ENCODE results near the gene ARHGAP18. TPM values are rescaled to one million over a fixed set of nuclear protein-coding genes. Genes with fewer than 3 reads are reported as not detected.

The ARHGAP18 gene
- polyA plus RNA-seq, 3 donors from 2014 or later, result 4.2 to 9.9 (median 6.7) TPM

DNA sequence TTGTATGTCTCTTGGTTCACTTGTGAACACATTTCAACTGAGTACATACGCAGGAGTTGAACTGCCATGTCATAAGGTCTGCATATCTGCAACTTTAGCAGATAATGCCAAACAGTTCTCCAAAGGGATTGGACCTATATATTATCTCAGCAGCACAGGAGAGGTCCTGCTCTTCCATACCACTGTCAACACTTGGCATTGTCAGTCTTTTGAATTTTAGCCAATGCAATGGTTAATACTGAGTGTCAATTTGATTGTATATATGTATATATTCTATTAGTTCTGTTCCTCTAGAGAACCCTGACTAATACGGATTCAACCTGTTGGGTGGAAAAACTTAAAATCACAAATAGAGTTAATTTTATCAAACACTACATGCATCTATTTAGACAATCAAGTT lies 26.1 kb upstream of the ARHGAP18 start:
- DNase-seq, result no peak
- Mint-ChIP-seq H3K27ac (no peak overlapping the region), H3K4me1 (no peaks in the 10 kb centered on the region), H3K36me3 (no peaks in the 10 kb centered on the region), H3K4me3 (no peak overlapping the region), H3K27me3 (ENCODE audit: low read depth in 3 of 3) (peaks cover 0 to 5% (median 0%) of the 10 kb centered on the region in 3 donors), H3K9me3 (no peaks in the 10 kb centered on the region)

DNA sequence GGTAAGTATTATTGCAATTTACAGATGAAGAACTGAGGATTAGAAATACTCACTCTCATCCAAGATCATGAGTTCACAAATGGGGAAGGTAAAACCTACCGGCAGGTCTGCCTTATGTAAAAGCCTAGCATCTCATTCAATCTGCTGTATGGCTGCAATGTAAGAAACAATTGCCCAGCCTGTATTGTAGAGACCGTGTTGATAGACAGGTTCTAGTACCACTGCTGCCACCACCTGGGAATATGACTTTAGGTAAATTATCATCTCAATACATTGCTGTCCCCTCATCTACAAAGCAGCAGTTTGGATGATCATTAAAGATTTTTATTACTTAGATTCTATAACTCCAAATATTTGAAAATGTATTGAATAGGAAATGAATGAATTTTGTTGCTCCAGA lies 23.3 kb upstream of the ARHGAP18 start:
- Mint-ChIP-seq H3K27me3 (ENCODE audit: low read depth in 3 of 3) (peaks cover 0 to 2% (median 0%) of the 10 kb centered on the region in 3 donors), H3K27ac (no peak overlapping the region), H3K36me3 (no peaks in the 10 kb centered on the region), H3K4me3 (no peak overlapping the region), H3K4me1 (peaks cover 0 to 6% of the 10 kb centered on the region in 2 donors), H3K9me3 (no peaks in the 10 kb centered on the region)
- DNase-seq, result no peak

DNA sequence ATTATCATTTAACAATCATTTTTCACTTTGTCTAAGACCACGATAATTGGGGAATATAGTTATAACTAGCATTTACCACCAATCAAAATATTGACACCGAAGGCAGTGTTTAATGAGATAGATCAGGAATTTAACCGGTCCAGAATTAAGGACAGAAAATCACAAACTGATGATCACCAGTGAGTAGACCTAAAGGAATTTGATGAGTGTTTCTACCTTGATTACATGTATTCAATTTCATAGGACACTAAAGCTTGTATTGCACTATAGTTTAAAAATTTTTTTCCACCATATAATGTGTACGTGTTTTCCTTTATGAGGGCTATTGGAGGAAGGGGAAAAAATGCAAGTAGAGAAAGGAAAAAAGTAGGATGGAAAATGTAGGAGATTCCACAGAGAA lies 22.6 kb upstream of the ARHGAP18 start:
- no peaks in the 10 kb centered on the region for H3K36me3 Mint-ChIP-seq
- H3K27ac Mint-ChIP-seq, result no peak overlapping the region
- no peaks in the 10 kb centered on the region for H3K27me3 Mint-ChIP-seq (ENCODE audit: low read depth in 3 of 3)
- peaks cover 0 to 6% of the 10 kb centered on the region in 2 donors for H3K4me1 Mint-ChIP-seq
- no peak overlapping the region for H3K4me3 Mint-ChIP-seq
- no peaks in the 10 kb centered on the region for H3K9me3 Mint-ChIP-seq
- no peak for DNase-seq

DNA sequence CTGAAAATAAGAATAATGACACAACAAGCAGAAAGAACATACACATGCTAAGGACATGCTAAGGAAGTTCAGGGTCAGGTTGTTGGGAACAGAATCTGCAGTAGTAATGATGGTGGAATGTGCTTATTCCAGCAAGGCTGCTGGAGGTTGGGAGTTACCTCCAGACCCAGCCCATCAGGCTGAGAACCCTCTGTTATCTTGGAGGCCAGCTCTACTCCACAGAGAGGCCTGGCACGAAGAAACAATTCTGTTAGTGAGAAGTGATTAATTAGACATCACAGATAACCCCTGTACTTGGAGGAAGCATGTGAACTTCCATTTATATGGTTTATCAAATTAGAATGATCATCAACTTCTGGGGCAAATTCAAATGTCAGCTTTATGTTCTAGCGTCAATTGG lies 22.1 kb upstream of the ARHGAP18 start:
- no peak overlapping the region for H3K4me3 Mint-ChIP-seq
- H3K9me3 Mint-ChIP-seq, result no peaks in the 10 kb centered on the region
- no peak overlapping the region for H3K27ac Mint-ChIP-seq
- H3K27me3 Mint-ChIP-seq (ENCODE audit: low read depth in 3 of 3), result no peaks in the 10 kb centered on the region
- no peak for DNase-seq
- H3K4me1 Mint-ChIP-seq, result peaks cover 0 to 6% of the 10 kb centered on the region in 2 donors
- H3K36me3 Mint-ChIP-seq, result no peaks in the 10 kb centered on the region

DNA sequence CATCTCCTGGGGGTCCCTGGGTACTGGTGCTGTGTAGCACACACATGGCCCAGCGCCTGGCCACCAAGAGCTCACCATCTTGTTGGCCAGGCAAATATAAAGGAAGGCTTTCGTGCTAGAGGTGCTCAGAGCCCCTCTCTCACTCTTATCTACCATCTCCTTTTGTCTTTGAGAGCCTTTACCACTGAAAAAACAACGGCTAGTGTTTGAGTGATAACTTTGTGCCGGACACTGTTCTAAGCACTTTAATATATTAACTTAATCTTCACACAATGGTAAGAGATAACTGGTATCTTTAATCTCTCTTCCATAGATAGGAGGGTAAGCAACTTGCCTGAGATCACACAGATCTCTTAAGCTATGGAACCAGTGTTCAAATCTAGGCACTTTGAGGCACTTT lies 21.5 kb upstream of the ARHGAP18 start:
- H3K4me1 Mint-ChIP-seq, result peaks cover 0 to 6% of the 10 kb centered on the region in 2 donors
- H3K27ac Mint-ChIP-seq, result peak overlapping the region in 1 of 6 donors; percentile 22
- DNase-seq, result no peak
- no peaks in the 10 kb centered on the region for H3K36me3 Mint-ChIP-seq
- no peaks in the 10 kb centered on the region for H3K9me3 Mint-ChIP-seq
- H3K27me3 Mint-ChIP-seq (ENCODE audit: low read depth in 3 of 3), result no peaks in the 10 kb centered on the region
- no peak overlapping the region for H3K4me3 Mint-ChIP-seq

DNA sequence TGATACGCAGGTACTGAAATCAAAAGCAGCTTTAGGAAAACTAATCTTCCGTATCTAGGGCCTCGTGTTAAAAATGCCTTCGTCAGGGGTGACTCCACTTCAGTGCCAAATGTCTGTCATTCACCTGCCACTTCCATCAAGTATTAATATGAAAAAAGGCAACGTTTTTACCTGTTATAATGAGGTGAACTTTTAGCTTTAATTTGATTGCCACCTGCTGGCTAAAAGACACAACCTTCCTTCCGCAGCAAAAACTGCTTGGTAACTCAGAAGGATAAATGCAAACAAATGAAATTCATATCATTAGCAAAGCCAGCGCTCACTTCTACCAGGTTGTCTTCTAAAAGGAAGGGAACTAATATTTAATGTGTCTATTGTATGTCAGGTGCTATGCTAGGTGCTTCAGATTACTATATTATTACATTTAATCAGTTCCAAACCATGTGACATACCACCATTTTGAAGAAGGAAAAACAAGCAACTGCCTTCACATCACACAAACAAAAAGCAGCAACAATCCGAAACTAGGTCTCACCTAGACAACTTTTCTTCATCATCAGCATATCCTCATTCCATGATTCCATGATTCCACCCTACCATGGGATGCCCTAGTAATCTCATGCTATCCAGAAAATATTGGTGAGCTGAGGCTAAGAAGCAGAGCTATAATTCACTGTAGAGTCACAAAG lies 20.6 kb upstream of the ARHGAP18 start:
- DNase-seq, result peak; percentile 26 to 51 (median 49)
- H3K9me3 Mint-ChIP-seq, result no peaks in the 10 kb centered on the region
- H3K36me3 Mint-ChIP-seq, result no peaks in the 10 kb centered on the region
- H3K27me3 Mint-ChIP-seq (ENCODE audit: low read depth in 3 of 3), result no peaks in the 10 kb centered on the region
- peaks cover 0 to 6% of the 10 kb centered on the region in 2 donors for H3K4me1 Mint-ChIP-seq
- no peak overlapping the region for H3K4me3 Mint-ChIP-seq
- no peak overlapping the region for H3K27ac Mint-ChIP-seq

DNA sequence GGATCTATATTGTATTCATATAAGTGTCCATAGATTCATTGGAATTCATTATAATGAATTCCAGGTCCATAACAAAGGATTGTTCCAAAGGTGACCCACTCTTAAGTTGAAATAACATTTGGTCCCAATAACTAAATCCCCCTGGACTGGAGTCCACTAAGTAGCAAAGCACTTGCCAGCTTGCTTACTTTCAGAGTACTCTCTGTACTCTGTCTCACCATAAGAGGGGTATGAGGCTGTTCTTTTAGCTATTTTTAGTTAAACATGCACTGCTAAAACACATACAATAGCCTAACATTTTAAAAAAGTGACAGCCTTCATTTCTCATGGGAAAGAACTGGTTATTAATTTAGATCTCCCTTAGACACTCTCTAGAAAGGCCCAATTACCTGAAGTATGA lies 16.7 kb upstream of the ARHGAP18 start:
- H3K36me3 Mint-ChIP-seq, result no peaks in the 10 kb centered on the region
- DNase-seq, result no peak
- no peaks in the 10 kb centered on the region for H3K9me3 Mint-ChIP-seq
- H3K4me3 Mint-ChIP-seq, result no peak overlapping the region
- no peak overlapping the region for H3K27ac Mint-ChIP-seq
- no peaks in the 10 kb centered on the region for H3K27me3 Mint-ChIP-seq (ENCODE audit: low read depth in 3 of 3)
- peaks cover 0 to 6% of the 10 kb centered on the region in 2 donors for H3K4me1 Mint-ChIP-seq

DNA sequence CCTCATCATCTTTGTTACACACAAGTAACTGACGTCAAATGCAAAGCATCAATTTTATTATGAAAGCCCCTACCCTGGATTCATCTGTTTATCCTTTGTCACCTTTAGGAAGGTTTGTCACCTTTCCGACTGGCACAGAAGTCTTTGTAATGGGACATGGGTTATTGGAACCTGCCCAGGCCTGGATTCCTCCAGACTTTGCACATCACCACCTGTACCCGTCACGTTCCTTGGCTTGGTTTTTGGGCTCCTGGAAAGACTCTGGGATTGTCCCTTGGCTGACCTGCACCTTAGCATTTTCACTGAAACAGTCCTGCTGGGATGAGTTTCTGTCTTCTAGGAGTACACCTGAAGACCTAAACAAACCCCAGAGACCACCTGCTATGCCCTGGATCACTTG lies 15.4 kb upstream of the ARHGAP18 start:
- no peaks in the 10 kb centered on the region for H3K36me3 Mint-ChIP-seq
- no peaks in the 10 kb centered on the region for H3K9me3 Mint-ChIP-seq
- peaks cover 0 to 1% of the 10 kb centered on the region in 2 donors for H3K4me1 Mint-ChIP-seq
- H3K4me3 Mint-ChIP-seq, result no peak overlapping the region
- peaks cover 0 to 3% (median 0%) of the 10 kb centered on the region in 3 donors for H3K27me3 Mint-ChIP-seq (ENCODE audit: low read depth in 3 of 3)
- no peak overlapping the region for H3K27ac Mint-ChIP-seq
- no peak for DNase-seq

DNA sequence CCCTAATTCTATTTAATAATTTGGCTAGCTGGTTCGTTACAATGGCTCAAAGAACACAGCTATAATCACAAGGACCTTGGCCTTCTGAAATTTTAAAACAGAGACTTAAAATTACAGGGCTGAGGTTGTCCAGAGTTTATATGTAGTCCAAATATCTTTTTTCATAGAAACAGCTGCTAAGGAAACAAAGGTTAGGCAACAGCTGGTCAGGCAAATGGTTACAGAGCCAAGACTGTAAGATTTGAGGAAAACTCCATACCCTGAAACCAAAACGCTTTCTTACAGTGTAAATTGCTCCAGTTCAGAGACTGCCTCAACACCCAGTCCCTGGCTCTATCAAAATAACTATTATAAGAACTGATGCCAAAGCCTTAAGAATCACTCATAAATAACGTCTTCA lies 9.7 kb upstream of the ARHGAP18 start:
- Mint-ChIP-seq H3K9me3 (no peaks in the 10 kb centered on the region), H3K36me3 (no peaks in the 10 kb centered on the region), H3K4me3 (no peak overlapping the region), H3K27ac (no peak overlapping the region), H3K27me3 (ENCODE audit: low read depth in 3 of 3) (peaks cover 0 to 3% (median 0%) of the 10 kb centered on the region in 3 donors), H3K4me1 (peaks cover 2 to 3% of the 10 kb centered on the region in 2 donors)
- no peak for DNase-seq

DNA sequence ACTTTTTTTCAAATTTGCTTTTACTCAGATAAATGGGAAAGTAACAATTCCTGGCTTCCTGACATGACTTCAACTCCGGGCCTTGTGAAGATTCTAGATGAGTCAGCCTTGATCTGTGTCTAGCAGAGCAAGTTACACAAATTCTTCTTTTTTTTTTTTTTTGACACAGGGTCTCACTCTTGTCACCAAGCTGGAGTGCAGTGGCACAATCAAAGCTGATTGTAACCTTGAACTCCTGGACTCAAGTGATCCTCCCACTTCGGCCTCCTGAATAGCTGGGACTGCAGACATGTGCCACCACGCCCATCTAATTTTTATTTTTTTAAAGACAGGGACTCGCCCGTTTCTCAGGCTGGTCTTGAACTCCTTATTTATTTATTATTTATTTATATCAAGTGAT lies 7.3 kb upstream of the ARHGAP18 start:
- Mint-ChIP-seq H3K36me3 (no peaks in the 10 kb centered on the region), H3K9me3 (no peaks in the 10 kb centered on the region), H3K4me1 (peaks cover 12 to 19% of the 10 kb centered on the region in 2 donors), H3K27ac (no peak overlapping the region), H3K27me3 (ENCODE audit: low read depth in 3 of 3) (peaks cover 0 to 3% (median 0%) of the 10 kb centered on the region in 3 donors), H3K4me3 (no peak overlapping the region)
- no peak for DNase-seq

DNA sequence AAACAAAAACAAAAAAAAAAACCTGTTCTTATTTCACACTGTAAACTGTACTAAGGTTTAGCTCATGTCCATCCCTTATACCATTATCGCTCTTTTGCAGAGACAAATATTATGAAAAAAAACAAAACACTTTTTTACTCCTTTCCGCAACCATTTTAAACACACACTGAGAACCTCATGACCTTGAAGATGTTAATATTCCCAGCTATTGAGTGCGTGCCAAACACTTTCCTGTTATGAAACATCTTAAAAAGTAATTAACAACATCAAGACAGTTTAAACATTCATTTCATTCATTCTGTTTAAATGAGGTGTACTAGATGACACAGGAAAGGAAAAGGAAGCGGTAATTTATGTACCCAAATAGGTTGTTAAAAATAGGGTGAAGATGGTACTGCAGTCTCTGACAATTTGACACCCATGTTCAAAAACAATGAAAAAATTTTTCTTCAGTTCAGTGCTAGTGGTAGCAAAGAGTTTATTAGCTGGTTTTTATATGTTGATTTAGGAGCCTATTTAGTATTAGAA lies 3.9 kb upstream of the ARHGAP18 start:
- peaks cover 36 to 42% of the 10 kb centered on the region in 2 donors for H3K4me1 Mint-ChIP-seq
- DNase-seq, result peak in 1 of 3 donors; percentile 23
- H3K27me3 Mint-ChIP-seq (ENCODE audit: low read depth in 3 of 3), result no peaks in the 10 kb centered on the region

DNA sequence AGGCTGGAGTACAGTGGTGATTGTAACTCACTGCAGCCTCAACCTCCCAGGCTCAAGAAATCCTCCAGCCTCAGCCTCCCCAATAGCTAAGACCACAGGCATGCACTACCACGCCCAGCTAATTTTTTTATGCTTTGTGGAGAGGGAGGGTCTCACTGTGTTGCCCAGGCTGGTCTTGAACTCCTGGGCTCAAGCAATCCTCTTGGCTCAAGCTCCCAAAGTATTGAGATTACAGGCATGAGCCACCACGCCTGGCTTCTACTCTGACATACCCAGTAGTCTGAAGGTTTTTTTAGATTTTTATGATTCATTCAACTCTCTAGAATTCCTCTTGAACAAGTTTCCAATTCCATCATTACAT lies 1.3 kb upstream of the ARHGAP18 start:
- Mint-ChIP-seq H3K9me3 (no peaks in the 10 kb centered on the region), H3K4me3 (peak overlapping the region; percentile 94 to 100 (median 99)), H3K4me1 (peaks cover 48 to 57% of the 10 kb centered on the region in 2 donors), H3K36me3 (peaks cover 0 to 1% (median 0%) of the 10 kb centered on the region in 3 donors), H3K27ac (no peak overlapping the region), H3K27me3 (ENCODE audit: low read depth in 3 of 3) (no peaks in the 10 kb centered on the region)
- no peak for DNase-seq

More for the DNA sequence above, 3.9 kb upstream of the ARHGAP18 start:
- Mint-ChIP-seq H3K27ac (peak overlapping the region in 3 of 6 donors; percentile 13 to 71 (median 56)), H3K9me3 (no peaks in the 10 kb centered on the region), H3K36me3 (no peaks in the 10 kb centered on the region), H3K4me3 (peak overlapping the region in 2 of 5 donors; percentile 1 to 78)

DNA sequence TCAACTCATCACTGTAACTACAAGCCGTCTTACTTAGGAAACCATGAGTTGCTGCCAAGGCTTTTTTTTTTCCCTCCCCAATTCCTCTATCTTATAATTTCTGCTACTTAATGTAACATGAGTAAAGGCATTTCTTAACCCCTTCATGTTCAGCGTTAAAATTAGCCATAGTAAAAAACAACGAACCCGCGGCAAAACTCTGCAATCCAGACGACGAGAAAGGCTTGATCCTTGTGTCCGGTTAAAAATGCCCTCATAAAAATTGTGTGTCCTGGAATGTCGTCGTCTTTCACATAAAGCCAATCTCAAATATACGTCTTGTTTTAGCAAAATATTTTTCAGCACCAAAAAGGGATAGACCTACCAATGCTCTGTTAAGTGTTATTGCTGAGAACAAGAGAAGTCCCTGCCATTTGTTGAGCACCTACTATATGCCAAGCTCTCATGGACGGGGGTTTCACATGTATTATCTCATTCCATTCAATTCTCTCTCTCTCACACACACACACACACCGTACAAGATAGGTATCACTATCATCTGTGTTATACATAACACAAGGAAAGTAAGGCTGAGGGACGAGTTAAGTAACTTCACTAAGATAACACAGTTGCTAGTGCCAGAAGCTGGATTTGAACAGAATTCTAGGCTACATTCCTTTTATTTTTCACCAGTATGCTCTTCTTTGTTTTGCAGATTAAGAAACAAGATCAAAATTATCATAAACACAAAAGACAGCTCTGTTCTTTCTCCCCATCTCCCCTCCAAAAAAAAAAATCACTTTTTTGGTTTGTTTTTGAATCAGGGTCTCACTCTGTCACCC lies 683 bp upstream of the ARHGAP18 start:
- peaks cover 48 to 57% of the 10 kb centered on the region in 2 donors for H3K4me1 Mint-ChIP-seq
- no peak for DNase-seq
- peaks cover 0 to 3% (median 0%) of the 10 kb centered on the region in 3 donors for H3K36me3 Mint-ChIP-seq
- H3K27ac Mint-ChIP-seq, result peak overlapping the region; percentile 88 to 96 (median 94)
- no peaks in the 10 kb centered on the region for H3K27me3 Mint-ChIP-seq (ENCODE audit: low read depth in 3 of 3)
- H3K4me3 Mint-ChIP-seq, result peak overlapping the region; percentile 94 to 100 (median 99)
- no peaks in the 10 kb centered on the region for H3K9me3 Mint-ChIP-seq

DNA sequence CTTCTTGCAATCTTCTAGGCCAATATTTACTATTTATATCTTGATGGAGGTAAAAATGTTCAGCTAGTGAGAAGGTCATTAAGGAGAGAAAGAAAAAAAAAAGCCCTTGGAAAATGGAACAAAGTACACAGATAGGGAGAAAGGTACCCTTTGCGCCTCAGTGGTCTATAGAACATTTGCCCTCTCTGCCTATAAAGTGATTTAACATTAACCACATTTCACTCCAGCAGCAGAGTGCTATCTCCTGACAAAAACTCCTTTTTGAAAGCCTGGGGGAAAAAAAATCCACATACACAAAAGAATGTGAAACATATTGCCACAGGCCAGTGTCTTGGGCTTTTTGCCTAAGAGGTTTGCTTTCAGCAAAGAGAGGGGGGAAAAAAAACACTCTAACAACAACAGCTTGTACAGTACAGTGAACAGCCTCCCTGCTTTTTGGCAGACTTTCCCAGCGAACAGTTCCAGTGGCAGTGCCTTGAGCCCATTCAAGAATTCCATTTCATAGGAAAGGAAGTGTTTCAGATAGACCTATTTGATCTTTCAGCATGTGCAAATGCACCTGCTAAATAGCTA lies 695 bp downstream of the ARHGAP18 start:
- Mint-ChIP-seq H3K36me3 (peaks cover 0 to 5% (median 3%) of the 10 kb centered on the region in 3 donors), H3K4me1 (peaks cover 53 to 63% of the 10 kb centered on the region in 2 donors), H3K4me3 (peak overlapping the region; percentile 94 to 100 (median 99)), H3K27ac (peak overlapping the region; percentile 88 to 96 (median 94)), H3K9me3 (no peaks in the 10 kb centered on the region), H3K27me3 (ENCODE audit: low read depth in 3 of 3) (no peaks in the 10 kb centered on the region)
- DNase-seq, result no peak

All from immature natural killer cell (primary cell).